ENCODE data around the gene NFS1.

Gene NFS1

GRCh38 chr20:35734777-35735649 lies 35.9 kb upstream of the NFS1 start:
- H3K4me2 ChIP-seq (ENCODE audit: low read length), result no peak overlapping the region
- no peak overlapping the region for H3K9ac ChIP-seq (ENCODE audit: low read length)
- H2AFZ ChIP-seq (ENCODE audit: low read length), result no peak overlapping the region
- H3K4me3 ChIP-seq (ENCODE audit: low read depth, low read length, poor library complexity, severe bottlenecking), result no peak overlapping the region
- no peak overlapping the region for H3K27ac ChIP-seq (ENCODE audit: low read depth, low read length, poor library complexity, severe bottlenecking)
- H3K27me3 ChIP-seq (ENCODE audit: insufficient read depth, low read length), result no peaks in the 10 kb centered on the region
- H3K36me3 ChIP-seq (ENCODE audit: insufficient read depth, low read length), result peaks cover 100% of the 10 kb centered on the region
- H3K9me2 ChIP-seq (ENCODE audit: low read depth, low read length), result no peaks in the 10 kb centered on the region
- TF ChIP-seq CTCF (IDR thresholded peaks at IDR 0.05; ENCODE audit: low read length) (no peak), EZH2 (IDR thresholded peaks at IDR 0.05; ENCODE audit: borderline replicate concordance, low read length) (no peak)
- H3K79me2 ChIP-seq (ENCODE audit: insufficient read depth, low read length), result peaks cover 90% of the 10 kb centered on the region
- H3F3A ChIP-seq (ENCODE audit: insufficient read depth, low read length), result no peaks in the 10 kb centered on the region
- H3K4me1 ChIP-seq (ENCODE audit: insufficient read depth, low read length, severe bottlenecking), result peaks cover 29% of the 10 kb centered on the region
- no peaks in the 10 kb centered on the region for H3K9me3 ChIP-seq (ENCODE audit: low read length)
- peaks cover 13% of the 10 kb centered on the region; the same call in 1 of the 2 replicates for H4K20me1 ChIP-seq (ENCODE audit: insufficient read depth, low read length)

- H2AFZ ChIP-seq (ENCODE audit: low read length), result no peak overlapping the region
- H3K36me3 ChIP-seq (ENCODE audit: insufficient read depth, low read length), result peaks cover 100% of the 10 kb centered on the region
- H3K27ac ChIP-seq (ENCODE audit: low read depth, low read length, poor library complexity, severe bottlenecking), result no peak overlapping the region
- H3K9ac ChIP-seq (ENCODE audit: low read length), result no peak overlapping the region
- H3F3A ChIP-seq (ENCODE audit: insufficient read depth, low read length), result no peaks in the 10 kb centered on the region
- peaks cover 90% of the 10 kb centered on the region for H3K79me2 ChIP-seq (ENCODE audit: insufficient read depth, low read length)
- H3K27me3 ChIP-seq (ENCODE audit: insufficient read depth, low read length), result no peaks in the 10 kb centered on the region
- peaks cover 11% of the 10 kb centered on the region; the same call in 1 of the 2 replicates for H4K20me1 ChIP-seq (ENCODE audit: insufficient read depth, low read length)
- no peak for TF ChIP-seq EZH2 (IDR thresholded peaks at IDR 0.05; ENCODE audit: borderline replicate concordance, low read length)
- no peak for TF ChIP-seq CTCF (IDR thresholded peaks at IDR 0.05; ENCODE audit: low read length)
- H3K4me3 ChIP-seq (ENCODE audit: low read depth, low read length, poor library complexity, severe bottlenecking), result no peak overlapping the region
- no peaks in the 10 kb centered on the region for H3K9me3 ChIP-seq (ENCODE audit: low read length)
- no peaks in the 10 kb centered on the region for H3K9me2 ChIP-seq (ENCODE audit: low read depth, low read length)
- no peak overlapping the region for H3K4me2 ChIP-seq (ENCODE audit: low read length)
- H3K4me1 ChIP-seq (ENCODE audit: insufficient read depth, low read length, severe bottlenecking), result peaks cover 22% of the 10 kb centered on the region
These were observed 35.2 kb upstream of the NFS1 start for GRCh38 chr20:35734374-35734773.

GRCh38 chr20:35732644-35732982 lies 33.5 kb upstream of the NFS1 start:
- TF ChIP-seq CTCF (IDR thresholded peaks at IDR 0.05; ENCODE audit: low read length) (no peak), EZH2 (IDR thresholded peaks at IDR 0.05; ENCODE audit: borderline replicate concordance, low read length) (no peak)
- Histone ChIP-seq H3K9me3 (ENCODE audit: low read length) (no peaks in the 10 kb centered on the region), H3K9me2 (ENCODE audit: low read depth, low read length) (no peaks in the 10 kb centered on the region), H3K79me2 (ENCODE audit: insufficient read depth, low read length) (peaks cover 81% of the 10 kb centered on the region), H3K4me3 (ENCODE audit: low read depth, low read length, poor library complexity, severe bottlenecking) (no peak overlapping the region), H3K27ac (ENCODE audit: low read depth, low read length, poor library complexity, severe bottlenecking) (no peak overlapping the region), H3K36me3 (ENCODE audit: insufficient read depth, low read length) (peaks cover 97% of the 10 kb centered on the region), H3F3A (ENCODE audit: insufficient read depth, low read length) (no peaks in the 10 kb centered on the region), H3K4me2 (ENCODE audit: low read length) (no peak overlapping the region), H3K4me1 (ENCODE audit: insufficient read depth, low read length, severe bottlenecking) (peaks cover 11% of the 10 kb centered on the region), H2AFZ (ENCODE audit: low read length) (no peak overlapping the region), H3K9ac (ENCODE audit: low read length) (no peak overlapping the region), H3K27me3 (ENCODE audit: insufficient read depth, low read length) (no peaks in the 10 kb centered on the region), H4K20me1 (ENCODE audit: insufficient read depth, low read length) (0 out of 2 replicates have a peak, but pooled peaks cover 3% of the 10 kb centered on the region)
